ENCODE data around the gene CXCR5.

CXCR5 gene

GRCh38 chr11:118903204-118904015 is 19.7 kb downstream of the CXCR5 start:
- peaks cover 72 to 86% of the 10 kb centered on the region in 2 experiments for H3K36me3 ChIP-seq (ENCODE audit: control insufficient read depth in 1 of 2, insufficient read depth in 2 of 2, low read depth in 1 of 2, low read length in 2 of 2)
- H3K9me3 ChIP-seq (ENCODE audit: control insufficient read depth, low read length) = no peaks in the 10 kb centered on the region
- no peak overlapping the region for H2AFZ ChIP-seq (ENCODE audit: low read depth, low read length)
- no peak overlapping the region for H2AK5ac ChIP-seq (ENCODE audit: low read length, severe bottlenecking)
- H3K4me1 ChIP-seq (ENCODE audit: control insufficient read depth, insufficient read depth, low read depth, low read length) = peaks cover 24% of the 10 kb centered on the region
- H3K27me3 ChIP-seq (ENCODE audit: control insufficient read depth in 1 of 2, insufficient read depth in 1 of 2, low read length in 2 of 2) = no peaks in the 10 kb centered on the region
- DNase-seq = no peak
- no peak overlapping the region for H3K18ac ChIP-seq (ENCODE audit: low read depth in 1 of 2, low read length in 2 of 2)
- no peak overlapping the region for H2BK5ac ChIP-seq (ENCODE audit: low read depth, low read length, poor library complexity, severe bottlenecking)
- H2BK12ac ChIP-seq (ENCODE audit: low read length in 2 of 2) = no peak overlapping the region
- no peak overlapping the region for H3K4ac ChIP-seq (ENCODE audit: low read depth in 1 of 2, low read length in 2 of 2)
- H3K23ac ChIP-seq (ENCODE audit: low read length in 2 of 2) = no peak overlapping the region
- H3K79me1 ChIP-seq (replicated peaks; ENCODE audit: low read length, poor library complexity, severe bottlenecking) = peaks cover 50% of the 10 kb centered on the region
- H4K91ac ChIP-seq (ENCODE audit: low read length) = no peak overlapping the region
- no peak overlapping the region for H2BK120ac ChIP-seq (ENCODE audit: low read depth, low read length)
- H3K27ac ChIP-seq (ENCODE audit: low read length, poor library complexity, severe bottlenecking) = no peak overlapping the region
- H4K8ac ChIP-seq (ENCODE audit: low read length) = no peak overlapping the region
- H3K4me3 ChIP-seq (ENCODE audit: insufficient read depth in 1 of 2, low read depth in 1 of 2, low read length in 2 of 2) = no peak overlapping the region
- H2BK15ac ChIP-seq (ENCODE audit: low read depth, poor library complexity, severe bottlenecking) = no peak overlapping the region
- no peak overlapping the region for H3K14ac ChIP-seq (ENCODE audit: low read length in 2 of 2)
- H3K9ac ChIP-seq (ENCODE audit: low read length) = no peak overlapping the region
- WGBS = 96% methylated on average over 20 of the region's 21 CpGs
- no peak overlapping the region for H3K4me2 ChIP-seq (ENCODE audit: low read length, poor library complexity, severe bottlenecking)

GRCh38 chr11:118907051-118908042 is 23.7 kb downstream of the CXCR5 start:
- Histone ChIP-seq H3K9ac (ENCODE audit: low read length) (peak overlapping the region; percentile 39), H3K27ac (ENCODE audit: low read length, poor library complexity, severe bottlenecking) (peak overlapping the region; percentile 35), H3K27me3 (ENCODE audit: control insufficient read depth in 1 of 2, insufficient read depth in 1 of 2, low read length in 2 of 2) (no peaks in the 10 kb centered on the region), H3K79me1 (replicated peaks; ENCODE audit: low read length, poor library complexity, severe bottlenecking) (peaks cover 18% of the 10 kb centered on the region), H3K4me1 (ENCODE audit: control insufficient read depth, insufficient read depth, low read depth, low read length) (peaks cover 48% of the 10 kb centered on the region), H2BK5ac (ENCODE audit: low read depth, low read length, poor library complexity, severe bottlenecking) (peak overlapping the region; percentile 59), H4K91ac (ENCODE audit: low read length) (peak overlapping the region; percentile 56), H2BK15ac (ENCODE audit: low read depth, poor library complexity, severe bottlenecking) (peak overlapping the region; percentile 89), H4K8ac (ENCODE audit: low read length) (peak overlapping the region; percentile 45), H2AFZ (ENCODE audit: low read depth, low read length) (no peak overlapping the region), H3K18ac (ENCODE audit: low read depth in 1 of 2, low read length in 2 of 2) (peak overlapping the region; percentile 24 to 55), H2BK120ac (ENCODE audit: low read depth, low read length) (peak overlapping the region; percentile 6), H3K23ac (ENCODE audit: low read length in 2 of 2) (peak overlapping the region in 1 of 2 experiments; percentile 56), H2BK12ac (ENCODE audit: low read length in 2 of 2) (peak overlapping the region; percentile 69 to 76), H3K36me3 (ENCODE audit: control insufficient read depth in 1 of 2, insufficient read depth in 2 of 2, low read depth in 1 of 2, low read length in 2 of 2) (peaks cover 43 to 54% of the 10 kb centered on the region in 2 experiments), H3K14ac (ENCODE audit: low read length in 2 of 2) (no peak overlapping the region), H3K4me2 (ENCODE audit: low read length, poor library complexity, severe bottlenecking) (no peak overlapping the region), H3K9me3 (ENCODE audit: control insufficient read depth, low read length) (no peaks in the 10 kb centered on the region), H3K4ac (ENCODE audit: low read depth in 1 of 2, low read length in 2 of 2) (peak overlapping the region; percentile 27 to 38), H2AK5ac (ENCODE audit: low read length, severe bottlenecking) (peak overlapping the region; percentile 76), H3K4me3 (ENCODE audit: insufficient read depth in 1 of 2, low read depth in 1 of 2, low read length in 2 of 2) (no peak overlapping the region)
- DNase-seq = peak; percentile 78
- WGBS = 47% methylated on average over 14 of the region's 24 CpGs

GRCh38 chr11:118908264-118908663 is 24.6 kb downstream of the CXCR5 start:
- Histone ChIP-seq H3K27me3 (ENCODE audit: control insufficient read depth in 1 of 2, insufficient read depth in 1 of 2, low read length in 2 of 2) (no peaks in the 10 kb centered on the region), H3K9ac (ENCODE audit: low read length) (peak overlapping the region; percentile 39), H3K4me1 (ENCODE audit: control insufficient read depth, insufficient read depth, low read depth, low read length) (peaks cover 57% of the 10 kb centered on the region), H3K18ac (ENCODE audit: low read depth in 1 of 2, low read length in 2 of 2) (peak overlapping the region in 1 of 2 experiments; percentile 13), H3K79me1 (replicated peaks; ENCODE audit: low read length, poor library complexity, severe bottlenecking) (peaks cover 17% of the 10 kb centered on the region), H3K4me3 (ENCODE audit: insufficient read depth in 1 of 2, low read depth in 1 of 2, low read length in 2 of 2) (no peak overlapping the region), H2BK12ac (ENCODE audit: low read length in 2 of 2) (peak overlapping the region; percentile 37 to 69), H2BK120ac (ENCODE audit: low read depth, low read length) (peak overlapping the region; percentile 6), H2AFZ (ENCODE audit: low read depth, low read length) (no peak overlapping the region), H3K9me3 (ENCODE audit: control insufficient read depth, low read length) (no peaks in the 10 kb centered on the region), H3K27ac (ENCODE audit: low read length, poor library complexity, severe bottlenecking) (peak overlapping the region; percentile 95), H3K4me2 (ENCODE audit: low read length, poor library complexity, severe bottlenecking) (no peak overlapping the region), H4K91ac (ENCODE audit: low read length) (peak overlapping the region; percentile 56), H2BK5ac (ENCODE audit: low read depth, low read length, poor library complexity, severe bottlenecking) (no peak overlapping the region), H2BK15ac (ENCODE audit: low read depth, poor library complexity, severe bottlenecking) (peak overlapping the region; percentile 73), H2AK5ac (ENCODE audit: low read length, severe bottlenecking) (peak overlapping the region; percentile 76), H4K8ac (ENCODE audit: low read length) (peak overlapping the region; percentile 56), H3K4ac (ENCODE audit: low read depth in 1 of 2, low read length in 2 of 2) (peak overlapping the region; percentile 38 to 65), H3K14ac (ENCODE audit: low read length in 2 of 2) (no peak overlapping the region), H3K23ac (ENCODE audit: low read length in 2 of 2) (no peak overlapping the region), H3K36me3 (ENCODE audit: control insufficient read depth in 1 of 2, insufficient read depth in 2 of 2, low read depth in 1 of 2, low read length in 2 of 2) (peaks cover 42 to 45% of the 10 kb centered on the region in 2 experiments)
- 87% methylated on average over 13 of the region's 13 CpGs for WGBS
- DNase-seq = no peak

All from mesenchymal stem cell (in vitro differentiated cells and primary cell).